OCI-LY7 (cell line): ENCODE data around the gene FZD8.

Experiments
- CTCF ChIP-seq: fragments of 200-600 bp; sonication (generic); conservative IDR thresholded peaks from 2 replicates; pipeline ENCODE4 v1.5.1; 2014; ENCODE audit warnings: mild to moderate bottlenecking, antibody characterized with exemption, low read length, moderate library complexity, mixed read lengths
- EZH2phosphoT487 ChIP-seq: fragments of 200-600 bp; sonication (generic); IDR thresholded peaks from 2 replicates; pipeline ENCODE4 v1.6.1; 2018; ENCODE audit warnings: low read depth, borderline replicate concordance, mild to moderate bottlenecking, mixed run types, antibody characterized with exemption, low read length, moderate library complexity, mixed read lengths

GRCh38 chr10:35633006-35633980 is 8.8 kb downstream of the FZD8 start:
- no peak for TF ChIP-seq CTCF
- no peak for TF ChIP-seq EZH2phosphoT487
